ENCODE measurements around the gene REEP1.

GRCh38 chr2:86225581-86225980 lies 111.8 kb downstream of the REEP1 start:
- no peak for TF ChIP-seq POLR2A (IDR thresholded peaks at IDR 0.05)
- TF ChIP-seq, protein P1, sequence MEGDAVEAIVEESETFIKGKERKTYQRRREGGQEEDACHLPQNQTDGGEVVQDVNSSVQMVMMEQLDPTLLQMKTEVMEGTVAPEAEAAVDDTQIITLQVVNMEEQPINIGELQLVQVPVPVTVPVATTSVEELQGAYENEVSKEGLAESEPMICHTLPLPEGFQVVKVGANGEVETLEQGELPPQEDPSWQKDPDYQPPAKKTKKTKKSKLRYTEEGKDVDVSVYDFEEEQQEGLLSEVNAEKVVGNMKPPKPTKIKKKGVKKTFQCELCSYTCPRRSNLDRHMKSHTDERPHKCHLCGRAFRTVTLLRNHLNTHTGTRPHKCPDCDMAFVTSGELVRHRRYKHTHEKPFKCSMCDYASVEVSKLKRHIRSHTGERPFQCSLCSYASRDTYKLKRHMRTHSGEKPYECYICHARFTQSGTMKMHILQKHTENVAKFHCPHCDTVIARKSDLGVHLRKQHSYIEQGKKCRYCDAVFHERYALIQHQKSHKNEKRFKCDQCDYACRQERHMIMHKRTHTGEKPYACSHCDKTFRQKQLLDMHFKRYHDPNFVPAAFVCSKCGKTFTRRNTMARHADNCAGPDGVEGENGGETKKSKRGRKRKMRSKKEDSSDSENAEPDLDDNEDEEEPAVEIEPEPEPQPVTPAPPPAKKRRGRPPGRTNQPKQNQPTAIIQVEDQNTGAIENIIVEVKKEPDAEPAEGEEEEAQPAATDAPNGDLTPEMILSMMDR (IDR thresholded peaks at IDR 0.05): no peak
